GM12878 (cell line): Measurements from ENCODE around the gene RAB26. TPM values are rescaled to one million over a fixed set of nuclear protein-coding genes. Genes with fewer than 3 reads are reported as not detected.

ENCODE experiments used
- ASH2L ChIP-seq: fragments of 300-600, 200-600 bp; sonication (generic); IDR thresholded peaks from 2 replicates; pipeline ENCODE4 v1.6.1; 2017; ENCODE audit warnings: low read depth, mild to moderate bottlenecking, borderline replicate concordance
- JUNB ChIP-seq: IDR thresholded peaks from 2 replicates; pipeline ENCODE4 v1.6.1; 2016; ENCODE audit warnings: antibody characterized with exemption, mild to moderate bottlenecking
- LARP7 ChIP-seq: fragments of 450-650 bp; IDR thresholded peaks from 2 replicates; pipeline ENCODE4 v1.6.1; 2017; ENCODE audit warnings: mild to moderate bottlenecking
- MYC ChIP-seq: IDR thresholded peaks from 2 replicates; pipeline ENCODE4 v1.6.1; 2011; ENCODE audit warnings: mild to moderate bottlenecking, low read length, moderate library complexity, inconsistent platforms; ENCODE audit not compliant: insufficient read depth, insufficient replicate concordance, insufficient read length, severe bottlenecking
- PML ChIP-seq: IDR thresholded peaks from 2 replicates; pipeline ENCODE4 v1.6.1; 2012; ENCODE audit warnings: low read length, inconsistent platforms
- POLR2AphosphoS5 ChIP-seq: IDR thresholded peaks from 2 replicates; pipeline ENCODE4 v1.6.1; 2011; ENCODE audit warnings: mild to moderate bottlenecking, low read length, inconsistent platforms
- RBBP5 ChIP-seq: fragments of 200-600 bp; sonication (generic); conservative IDR thresholded peaks from 2 replicates; pipeline ENCODE4 v1.6.1; 2016
- RUNX3 ChIP-seq: IDR thresholded peaks from 2 replicates; pipeline ENCODE4 v1.6.1; 2012; ENCODE audit warnings: low read length, inconsistent platforms
- STAT1 ChIP-seq: fragments of 450-650 bp; conservative IDR thresholded peaks from 2 replicates; pipeline ENCODE4 v1.6.1; 2014; ENCODE audit warnings: antibody characterized with exemption, mild to moderate bottlenecking
- USF1 ChIP-seq: IDR thresholded peaks from 2 replicates; pipeline ENCODE4 v1.6.1; 2011; ENCODE audit warnings: borderline replicate concordance, low read depth, mild to moderate bottlenecking, moderate library complexity, mixed read lengths, low read length; ENCODE audit not compliant: insufficient read depth; ENCODE audit errors: extremely low read length
- ZNF207 ChIP-seq: fragments of 450-650 bp; IDR thresholded peaks from 2 replicates; pipeline ENCODE4 v1.6.1; 2014; ENCODE audit warnings: antibody characterized with exemption, mild to moderate bottlenecking, borderline replicate concordance
- ZNF274 ChIP-seq: IDR thresholded peaks from one replicate; pipeline ENCODE4 v1.8.0; 2011; ENCODE audit not compliant: insufficient read length, insufficient read depth
- polyA plus RNA-seq, 11 experiments: library from polyadenylated mRNA; depleted of rRNA in 4 of 11; unstranded in 6 of 11; stranded (reverse) in 5 of 11; fragments of >200 nt; fragmentation: Nextera tagmentation in 4 of 11; fragmentation: Illumina TruSeq in 1 of 11; extraction: Ambion mirVana in 4 of 11; extraction: Trizol in 1 of 11; gene quantifications; 1 replicate in 1 of 11; 2 replicates in 10 of 11; pipeline versions ENCODE4 v1.2.1 to v1.2.3, GENCODE V29; 2011 to 2016; ENCODE audit warnings: inconsistent platforms in 2 of 11, missing spikeins in 2 of 11, low read depth in 1 of 11
- total RNA-seq, 4 experiments: library from RNA; depleted of rRNA in 3 of 4; stranded (reverse); fragments of >200 nt in 3 of 4; fragmentation: Illumina TruSeq in 1 of 4; extraction: Trizol in 1 of 4; gene quantifications; 2 replicates each; pipeline versions ENCODE4 v1.2.1 to v1.2.3, GENCODE V29; 2013 to 2021
- TF ChIP-seq, protein P1 (sequence below): fragments of 450-650 bp; IDR thresholded peaks from 2 replicates; pipeline ENCODE4 v1.6.1; 2018; ENCODE audit warnings: mild to moderate bottlenecking, low read depth, moderate library complexity; ENCODE audit not compliant: partially characterized antibody
- TF ChIP-seq, protein P2 (sequence below): IDR thresholded peaks from 2 replicates; pipeline ENCODE4 v1.6.1; 2011; ENCODE audit warnings: mild to moderate bottlenecking, low read depth, low read length, moderate library complexity; ENCODE audit not compliant: insufficient replicate concordance

Gene RAB26
- total and polyA plus RNA-seq, 10 of the 15 experiments (the other 5 are each of a cell fraction or from before 2014, with no cell fraction given), result 0.13 to 4.5 (median 0.33) TPM; not detected in 1

- TF ChIP-seq, protein P1, sequence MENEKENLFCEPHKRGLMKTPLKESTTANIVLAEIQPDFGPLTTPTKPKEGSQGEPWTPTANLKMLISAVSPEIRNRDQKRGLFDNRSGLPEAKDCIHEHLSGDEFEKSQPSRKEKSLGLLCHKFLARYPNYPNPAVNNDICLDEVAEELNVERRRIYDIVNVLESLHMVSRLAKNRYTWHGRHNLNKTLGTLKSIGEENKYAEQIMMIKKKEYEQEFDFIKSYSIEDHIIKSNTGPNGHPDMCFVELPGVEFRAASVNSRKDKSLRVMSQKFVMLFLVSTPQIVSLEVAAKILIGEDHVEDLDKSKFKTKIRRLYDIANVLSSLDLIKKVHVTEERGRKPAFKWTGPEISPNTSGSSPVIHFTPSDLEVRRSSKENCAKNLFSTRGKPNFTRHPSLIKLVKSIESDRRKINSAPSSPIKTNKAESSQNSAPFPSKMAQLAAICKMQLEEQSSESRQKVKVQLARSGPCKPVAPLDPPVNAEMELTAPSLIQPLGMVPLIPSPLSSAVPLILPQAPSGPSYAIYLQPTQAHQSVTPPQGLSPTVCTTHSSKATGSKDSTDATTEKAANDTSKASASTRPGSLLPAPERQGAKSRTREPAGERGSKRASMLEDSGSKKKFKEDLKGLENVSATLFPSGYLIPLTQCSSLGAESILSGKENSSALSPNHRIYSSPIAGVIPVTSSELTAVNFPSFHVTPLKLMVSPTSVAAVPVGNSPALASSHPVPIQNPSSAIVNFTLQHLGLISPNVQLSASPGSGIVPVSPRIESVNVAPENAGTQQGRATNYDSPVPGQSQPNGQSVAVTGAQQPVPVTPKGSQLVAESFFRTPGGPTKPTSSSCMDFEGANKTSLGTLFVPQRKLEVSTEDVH, result no peak
- TF ChIP-seq, protein P2, sequence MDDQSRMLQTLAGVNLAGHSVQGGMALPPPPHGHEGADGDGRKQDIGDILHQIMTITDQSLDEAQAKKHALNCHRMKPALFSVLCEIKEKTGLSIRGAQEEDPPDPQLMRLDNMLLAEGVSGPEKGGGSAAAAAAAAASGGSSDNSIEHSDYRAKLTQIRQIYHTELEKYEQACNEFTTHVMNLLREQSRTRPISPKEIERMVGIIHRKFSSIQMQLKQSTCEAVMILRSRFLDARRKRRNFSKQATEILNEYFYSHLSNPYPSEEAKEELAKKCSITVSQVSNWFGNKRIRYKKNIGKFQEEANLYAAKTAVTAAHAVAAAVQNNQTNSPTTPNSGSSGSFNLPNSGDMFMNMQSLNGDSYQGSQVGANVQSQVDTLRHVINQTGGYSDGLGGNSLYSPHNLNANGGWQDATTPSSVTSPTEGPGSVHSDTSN, result no peak
- TF ChIP-seq JUNB (no peak), MYC (no peak), ZNF274 (no peak), RUNX3 (no peak), RBBP5 (no peak), STAT1 (no peak), USF1 (no peak), PML (no peak), ASH2L (no peak), POLR2AphosphoS5 (no peak), ZNF207 (no peak), LARP7 (no peak)
These were observed 23.3 kb downstream of the RAB26 start (continued) for GRCh38 chr16:2171601-2172178.
